ENCODE measurements around the gene LRP1B.
"Not testable (repeated sequence)": the region's sequence is repeated elsewhere in the genome, so short reads cannot be mapped to it uniquely, and the experiment has no call there.

The LRP1B gene

DNA sequence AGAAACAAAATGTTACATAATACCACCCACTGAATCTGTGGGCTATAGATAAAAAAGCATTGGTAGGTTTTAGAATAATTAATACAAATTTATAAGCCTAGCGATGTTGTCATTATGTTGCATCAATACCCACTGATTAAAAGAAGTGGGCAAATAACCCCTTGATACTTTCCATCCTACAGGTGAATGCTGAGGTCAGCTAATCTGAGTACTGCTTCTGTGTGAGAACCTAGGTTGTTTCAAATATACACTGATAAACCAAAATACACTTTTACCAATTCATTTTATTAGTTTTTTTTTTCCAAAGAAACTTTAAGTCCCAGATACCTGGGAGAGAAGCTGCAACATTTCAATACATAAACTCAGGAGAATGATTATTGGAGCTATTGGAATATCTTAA lies 948.6 kb downstream of the LRP1B start:
- no peak for ATAC-seq
- TF ChIP-seq, protein P1, sequence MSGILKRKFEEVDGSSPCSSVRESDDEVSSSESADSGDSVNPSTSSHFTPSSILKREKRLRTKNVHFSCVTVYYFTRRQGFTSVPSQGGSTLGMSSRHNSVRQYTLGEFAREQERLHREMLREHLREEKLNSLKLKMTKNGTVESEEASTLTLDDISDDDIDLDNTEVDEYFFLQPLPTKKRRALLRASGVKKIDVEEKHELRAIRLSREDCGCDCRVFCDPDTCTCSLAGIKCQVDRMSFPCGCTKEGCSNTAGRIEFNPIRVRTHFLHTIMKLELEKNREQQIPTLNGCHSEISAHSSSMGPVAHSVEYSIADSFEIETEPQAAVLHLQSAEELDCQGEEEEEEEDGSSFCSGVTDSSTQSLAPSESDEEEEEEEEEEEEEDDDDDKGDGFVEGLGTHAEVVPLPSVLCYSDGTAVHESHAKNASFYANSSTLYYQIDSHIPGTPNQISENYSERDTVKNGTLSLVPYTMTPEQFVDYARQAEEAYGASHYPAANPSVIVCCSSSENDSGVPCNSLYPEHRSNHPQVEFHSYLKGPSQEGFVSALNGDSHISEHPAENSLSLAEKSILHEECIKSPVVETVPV (CRISPR knock-in tag; IDR thresholded peaks at IDR 0.05) = no peak
- TF ChIP-seq TOX (CRISPR knock-in tag; IDR thresholded peaks at IDR 0.05; ENCODE audit: borderline replicate concordance) (no peak), OSR1 (CRISPR knock-in tag; IDR thresholded peaks at IDR 0.05) (no peak), BACH2 (CRISPR knock-in tag; IDR thresholded peaks at IDR 0.05; ENCODE audit: borderline replicate concordance) (no peak), ESRRG (CRISPR knock-in tag; IDR thresholded peaks at IDR 0.05) (no peak), CSDC2 (CRISPR knock-in tag; IDR thresholded peaks at IDR 0.05) (no peak)
- TF ChIP-seq, protein P2, sequence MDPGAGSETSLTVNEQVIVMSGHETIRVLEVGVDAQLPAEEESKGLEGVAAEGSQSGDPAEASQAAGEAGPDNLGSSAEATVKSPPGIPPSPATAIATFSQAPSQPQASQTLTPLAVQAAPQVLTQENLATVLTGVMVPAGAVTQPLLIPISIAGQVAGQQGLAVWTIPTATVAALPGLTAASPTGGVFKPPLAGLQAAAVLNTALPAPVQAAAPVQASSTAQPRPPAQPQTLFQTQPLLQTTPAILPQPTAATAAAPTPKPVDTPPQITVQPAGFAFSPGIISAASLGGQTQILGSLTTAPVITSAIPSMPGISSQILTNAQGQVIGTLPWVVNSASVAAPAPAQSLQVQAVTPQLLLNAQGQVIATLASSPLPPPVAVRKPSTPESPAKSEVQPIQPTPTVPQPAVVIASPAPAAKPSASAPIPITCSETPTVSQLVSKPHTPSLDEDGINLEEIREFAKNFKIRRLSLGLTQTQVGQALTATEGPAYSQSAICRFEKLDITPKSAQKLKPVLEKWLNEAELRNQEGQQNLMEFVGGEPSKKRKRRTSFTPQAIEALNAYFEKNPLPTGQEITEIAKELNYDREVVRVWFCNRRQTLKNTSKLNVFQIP (CRISPR knock-in tag; IDR thresholded peaks at IDR 0.05; ENCODE audit: borderline replicate concordance, low read depth) = no peak
- TF ChIP-seq, protein P3, sequence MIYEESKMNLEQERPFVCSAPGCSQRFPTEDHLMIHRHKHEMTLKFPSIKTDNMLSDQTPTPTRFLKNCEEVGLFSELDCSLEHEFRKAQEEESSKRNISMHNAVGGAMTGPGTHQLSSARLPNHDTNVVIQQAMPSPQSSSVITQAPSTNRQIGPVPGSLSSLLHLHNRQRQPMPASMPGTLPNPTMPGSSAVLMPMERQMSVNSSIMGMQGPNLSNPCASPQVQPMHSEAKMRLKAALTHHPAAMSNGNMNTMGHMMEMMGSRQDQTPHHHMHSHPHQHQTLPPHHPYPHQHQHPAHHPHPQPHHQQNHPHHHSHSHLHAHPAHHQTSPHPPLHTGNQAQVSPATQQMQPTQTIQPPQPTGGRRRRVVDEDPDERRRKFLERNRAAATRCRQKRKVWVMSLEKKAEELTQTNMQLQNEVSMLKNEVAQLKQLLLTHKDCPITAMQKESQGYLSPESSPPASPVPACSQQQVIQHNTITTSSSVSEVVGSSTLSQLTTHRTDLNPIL (CRISPR knock-in tag; IDR thresholded peaks at IDR 0.05; ENCODE audit: low read depth) = no peak

DNA sequence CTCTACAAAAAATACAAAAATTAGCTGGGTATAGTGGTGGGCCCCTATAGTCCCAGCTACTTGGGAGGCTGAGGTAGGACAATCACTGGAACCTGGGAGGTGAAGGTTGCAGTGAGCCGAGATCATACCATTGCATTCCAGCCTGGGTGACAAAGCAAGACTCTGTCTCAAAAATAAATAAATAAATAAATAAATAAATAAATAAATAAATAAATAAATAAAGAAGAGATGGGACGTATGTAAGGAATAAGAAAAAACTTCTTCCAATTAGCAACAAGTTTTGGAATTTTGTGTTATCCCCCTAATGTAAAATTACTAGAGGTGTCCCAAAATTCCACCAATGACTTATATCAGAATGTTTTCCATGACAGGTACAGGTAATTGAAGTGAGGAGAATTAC lies 961.7 kb downstream of the LRP1B start:
- not testable (repeated sequence) for ATAC-seq

DNA sequence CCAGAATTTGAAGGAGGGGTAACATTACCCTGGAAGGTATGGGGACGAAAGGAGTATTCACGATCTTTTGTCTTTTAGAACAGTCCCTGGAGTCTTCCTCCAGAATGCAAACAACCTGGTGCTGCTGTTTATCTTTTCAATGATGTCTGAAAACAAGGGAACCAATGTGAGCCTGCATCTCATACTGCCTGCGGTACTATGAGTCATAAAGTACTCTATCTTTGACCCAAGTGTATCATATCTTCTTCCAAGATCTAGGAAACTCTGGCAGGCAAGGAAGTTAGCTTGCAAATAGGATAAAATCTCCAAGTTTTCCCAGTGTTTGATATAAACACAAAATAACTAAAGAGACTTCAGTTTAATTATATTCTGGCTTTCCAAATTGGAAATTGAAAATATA lies 968.5 kb downstream of the LRP1B start:
- TF ChIP-seq CSDC2 (CRISPR knock-in tag; IDR thresholded peaks at IDR 0.05) (no peak), ZNF8 (CRISPR knock-in tag; IDR thresholded peaks at IDR 0.05) (no peak), ESRRG (CRISPR knock-in tag; IDR thresholded peaks at IDR 0.05) (no peak), BACH2 (CRISPR knock-in tag; IDR thresholded peaks at IDR 0.05; ENCODE audit: borderline replicate concordance) (no peak), TOX (CRISPR knock-in tag; IDR thresholded peaks at IDR 0.05; ENCODE audit: borderline replicate concordance) (no peak), ZC3H10 (CRISPR knock-in tag; IDR thresholded peaks at IDR 0.05) (no peak), GLIS3 (CRISPR knock-in tag; IDR thresholded peaks at IDR 0.05) (no peak), SNAI2 (CRISPR knock-in tag; IDR thresholded peaks at IDR 0.05) (no peak), TCF4 (CRISPR knock-in tag; IDR thresholded peaks at IDR 0.05; ENCODE audit: borderline replicate concordance) (no peak), ARNTL (CRISPR knock-in tag; IDR thresholded peaks at IDR 0.05; ENCODE audit: borderline replicate concordance, low read depth) (no peak), ZNF565 (CRISPR knock-in tag; conservative IDR thresholded peaks at IDR 0.05; ENCODE audit: low read depth) (no peak), ZFP3 (CRISPR knock-in tag; IDR thresholded peaks at IDR 0.05) (no peak), PPARA (CRISPR knock-in tag; IDR thresholded peaks at IDR 0.05; ENCODE audit: borderline replicate concordance) (no peak), ISL1 (CRISPR knock-in tag; IDR thresholded peaks at IDR 0.05) (no peak), ZFP30 (CRISPR knock-in tag; IDR thresholded peaks at IDR 0.05) (no peak), RARB (CRISPR knock-in tag; IDR thresholded peaks at IDR 0.05) (no peak)
- TF ChIP-seq, protein P2 (CRISPR knock-in tag; IDR thresholded peaks at IDR 0.05; ENCODE audit: borderline replicate concordance, low read depth) = no peak
- TF ChIP-seq, protein P4, sequence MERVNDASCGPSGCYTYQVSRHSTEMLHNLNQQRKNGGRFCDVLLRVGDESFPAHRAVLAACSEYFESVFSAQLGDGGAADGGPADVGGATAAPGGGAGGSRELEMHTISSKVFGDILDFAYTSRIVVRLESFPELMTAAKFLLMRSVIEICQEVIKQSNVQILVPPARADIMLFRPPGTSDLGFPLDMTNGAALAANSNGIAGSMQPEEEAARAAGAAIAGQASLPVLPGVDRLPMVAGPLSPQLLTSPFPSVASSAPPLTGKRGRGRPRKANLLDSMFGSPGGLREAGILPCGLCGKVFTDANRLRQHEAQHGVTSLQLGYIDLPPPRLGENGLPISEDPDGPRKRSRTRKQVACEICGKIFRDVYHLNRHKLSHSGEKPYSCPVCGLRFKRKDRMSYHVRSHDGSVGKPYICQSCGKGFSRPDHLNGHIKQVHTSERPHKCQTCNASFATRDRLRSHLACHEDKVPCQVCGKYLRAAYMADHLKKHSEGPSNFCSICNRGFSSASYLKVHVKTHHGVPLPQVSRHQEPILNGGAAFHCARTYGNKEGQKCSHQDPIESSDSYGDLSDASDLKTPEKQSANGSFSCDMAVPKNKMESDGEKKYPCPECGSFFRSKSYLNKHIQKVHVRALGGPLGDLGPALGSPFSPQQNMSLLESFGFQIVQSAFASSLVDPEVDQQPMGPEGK (CRISPR knock-in tag; IDR thresholded peaks at IDR 0.05; ENCODE audit: borderline replicate concordance) = no peak
- TF ChIP-seq, protein P5, sequence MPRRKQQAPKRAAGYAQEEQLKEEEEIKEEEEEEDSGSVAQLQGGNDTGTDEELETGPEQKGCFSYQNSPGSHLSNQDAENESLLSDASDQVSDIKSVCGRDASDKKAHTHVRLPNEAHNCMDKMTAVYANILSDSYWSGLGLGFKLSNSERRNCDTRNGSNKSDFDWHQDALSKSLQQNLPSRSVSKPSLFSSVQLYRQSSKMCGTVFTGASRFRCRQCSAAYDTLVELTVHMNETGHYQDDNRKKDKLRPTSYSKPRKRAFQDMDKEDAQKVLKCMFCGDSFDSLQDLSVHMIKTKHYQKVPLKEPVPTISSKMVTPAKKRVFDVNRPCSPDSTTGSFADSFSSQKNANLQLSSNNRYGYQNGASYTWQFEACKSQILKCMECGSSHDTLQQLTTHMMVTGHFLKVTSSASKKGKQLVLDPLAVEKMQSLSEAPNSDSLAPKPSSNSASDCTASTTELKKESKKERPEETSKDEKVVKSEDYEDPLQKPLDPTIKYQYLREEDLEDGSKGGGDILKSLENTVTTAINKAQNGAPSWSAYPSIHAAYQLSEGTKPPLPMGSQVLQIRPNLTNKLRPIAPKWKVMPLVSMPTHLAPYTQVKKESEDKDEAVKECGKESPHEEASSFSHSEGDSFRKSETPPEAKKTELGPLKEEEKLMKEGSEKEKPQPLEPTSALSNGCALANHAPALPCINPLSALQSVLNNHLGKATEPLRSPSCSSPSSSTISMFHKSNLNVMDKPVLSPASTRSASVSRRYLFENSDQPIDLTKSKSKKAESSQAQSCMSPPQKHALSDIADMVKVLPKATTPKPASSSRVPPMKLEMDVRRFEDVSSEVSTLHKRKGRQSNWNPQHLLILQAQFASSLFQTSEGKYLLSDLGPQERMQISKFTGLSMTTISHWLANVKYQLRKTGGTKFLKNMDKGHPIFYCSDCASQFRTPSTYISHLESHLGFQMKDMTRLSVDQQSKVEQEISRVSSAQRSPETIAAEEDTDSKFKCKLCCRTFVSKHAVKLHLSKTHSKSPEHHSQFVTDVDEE (CRISPR knock-in tag; IDR thresholded peaks at IDR 0.05) = no peak
- TF ChIP-seq, protein P3 (CRISPR knock-in tag; IDR thresholded peaks at IDR 0.05; ENCODE audit: low read depth) = no peak
- ATAC-seq = no peak

Data from SK-N-SH treated with all-trans-retinoic acid at 6 μM for 48 hours (cell line).